ENCODE results near the gene ABHD2.

GRCh38 chr15:89057506-89058133 lies 30.6 kb upstream of the ABHD2 start:
- TF ChIP-seq GATA2 (IDR thresholded peaks at IDR 0.05; ENCODE audit: low read depth, low read length), result no peak
- no peak for TF ChIP-seq GATA3 (IDR thresholded peaks at IDR 0.05; ENCODE audit: low read depth, low read length)
